ENCODE measurements around the gene E2F2. TPM values are rescaled to one million over a fixed set of nuclear protein-coding genes. Genes with fewer than 3 reads are reported as not detected.

The E2F2 gene
- total and polyA plus RNA-seq, 2 of the 13 experiments (the other 11 are each of a cell fraction or from before 2014, with no cell fraction given): 0.65 to 6.6 TPM

GRCh38 chr1:23478896-23479665 is 52.0 kb downstream of the E2F2 start (continued):
- TF ChIP-seq AHDC1 (CRISPR knock-in tag; IDR thresholded peaks at IDR 0.05; ENCODE audit: borderline replicate concordance): no peak
- TF ChIP-seq NFE2L1 (CRISPR knock-in tag; IDR thresholded peaks at IDR 0.05; ENCODE audit: borderline replicate concordance): no peak
- TF ChIP-seq THAP9 (CRISPR knock-in tag; IDR thresholded peaks at IDR 0.05; ENCODE audit: borderline replicate concordance): peak; percentile 68; the same call in 1 of the 2 replicates
- no peak for TF ChIP-seq KDM5B (CRISPR knock-in tag; IDR thresholded peaks at IDR 0.05; ENCODE audit: borderline replicate concordance)
- no peak for TF ChIP-seq MBNL3 (CRISPR knock-in tag; conservative IDR thresholded peaks at IDR 0.05)
- no peak; the same call in 1 of the 2 replicates for TF ChIP-seq RFXAP (CRISPR knock-in tag; IDR thresholded peaks at IDR 0.05; ENCODE audit: borderline replicate concordance)
- TF ChIP-seq ZNF3 (CRISPR knock-in tag; IDR thresholded peaks at IDR 0.05): no peak
- TF ChIP-seq ZNF138 (CRISPR knock-in tag; IDR thresholded peaks at IDR 0.05; ENCODE audit: low read depth): peak; percentile 64; the same call in 1 of the 2 replicates
- peak; percentile 85 for TF ChIP-seq ZNF687 (CRISPR knock-in tag; IDR thresholded peaks at IDR 0.05)
- no peak for TF ChIP-seq PCBP2 (optimal IDR thresholded peaks at IDR 0.05; ENCODE audit: low read depth, low read length, poor library complexity, severe bottlenecking)
- TF ChIP-seq DBP (CRISPR knock-in tag; IDR thresholded peaks at IDR 0.05; ENCODE audit: not compliant biosample characterization): no peak
- TF ChIP-seq ETV5 (CRISPR knock-in tag; IDR thresholded peaks at IDR 0.05; ENCODE audit: borderline replicate concordance): peak; percentile 53; the same call in 1 of the 2 replicates
- no peak for TF ChIP-seq SMAD1 (CRISPR knock-in tag; IDR thresholded peaks at IDR 0.05; ENCODE audit: borderline replicate concordance, low read depth)

Data from HepG2 (cell line).